Breast epithelium (tissue), 4 donors: Measurements from ENCODE around the gene SLC25A6. TPM values are rescaled to one million over a fixed set of nuclear protein-coding genes. Genes with fewer than 3 reads are reported as not detected.

Source experiments
- DNase-seq, 2 donors: peaks; one replicate each; pipeline ENCODE4 v3.0.0-alpha.2; 2019; ENCODE audit warnings: low spot score in 2 of 2
- H3K27ac ChIP-seq, 2 donors: fragments of 200-600 bp; sonication (generic) in 1 of 2; one replicate each; pipeline ENCODE4 v1.5.1; 2016 to 2019; ENCODE audit warnings: mild to moderate bottlenecking in 1 of 2
- H3K27me3 ChIP-seq, 2 donors: fragments of 200-600 bp; sonication (generic) in 1 of 2; one replicate each; pipeline versions ENCODE4 v1.5.1 to v1.6.0; 2017 to 2019; ENCODE audit warnings: control low read depth in 1 of 2, mild to moderate bottlenecking in 1 of 2
- H3K36me3 ChIP-seq: fragments of 200-600 bp; one replicate; pipeline ENCODE4 v1.5.1; 2019
- H3K4me1 ChIP-seq, 2 donors: fragments of 200-600 bp; sonication (generic); one replicate each; pipeline ENCODE4 v1.5.1; 2016 to 2019; ENCODE audit warnings: control low read depth in 1 of 2
- H3K4me3 ChIP-seq, 3 donors: fragments of 200-600 bp; sonication (generic); 1 replicate in 2 of 3; 2 replicates in 1 of 3; pipeline ENCODE4 v1.5.1; 2016 to 2019; ENCODE audit warnings: mild to moderate bottlenecking in 3 of 3, moderate library complexity in 2 of 3
- H3K9me3 ChIP-seq, 2 donors: fragments of 200-600 bp; sonication (generic) in 1 of 2; one replicate each; pipeline ENCODE4 v1.5.1; 2016 to 2019; ENCODE audit warnings: control low read depth in 1 of 2
- POLR2A ChIP-seq: fragments of 450-650 bp; IDR thresholded peaks from one replicate; pipeline ENCODE4 v1.6.1; 2016; ENCODE audit warnings: antibody characterized with exemption, mild to moderate bottlenecking, moderate library complexity
- POLR2AphosphoS5 ChIP-seq, 3 donors: sonication (generic); formaldehyde crosslinking; IDR thresholded peaks; one replicate each; pipeline ENCODE4 v1.6.1; 2017; ENCODE audit warnings: antibody characterized with exemption in 3 of 3
- intact Hi-C: fragments of 100-400 bp; cut with DNase I; formaldehyde crosslinking; loops from one replicate; pipeline ENCODE4 v1.15.1; 2023; ENCODE audit warnings: low total_unique reads
- total RNA-seq, 3 donors: library from RNA; depleted of rRNA; stranded (reverse); fragments of >200 nt; gene quantifications; one replicate each; pipeline ENCODE4 v1.1.0, GENCODE V29; 2016
- TF ChIP-seq, protein P1 (sequence below), 3 donors: fragments of 450-650 bp; IDR thresholded peaks; one replicate each; pipeline ENCODE4 v1.5.1; 2016 to 2017; ENCODE audit warnings: antibody characterized with exemption in 3 of 3, mild to moderate bottlenecking in 3 of 3, moderate library complexity in 3 of 3

The SLC25A6 gene
- total RNA-seq, 3 donors from 2014 or later: 306 to 401 (median 351) TPM

DNA sequence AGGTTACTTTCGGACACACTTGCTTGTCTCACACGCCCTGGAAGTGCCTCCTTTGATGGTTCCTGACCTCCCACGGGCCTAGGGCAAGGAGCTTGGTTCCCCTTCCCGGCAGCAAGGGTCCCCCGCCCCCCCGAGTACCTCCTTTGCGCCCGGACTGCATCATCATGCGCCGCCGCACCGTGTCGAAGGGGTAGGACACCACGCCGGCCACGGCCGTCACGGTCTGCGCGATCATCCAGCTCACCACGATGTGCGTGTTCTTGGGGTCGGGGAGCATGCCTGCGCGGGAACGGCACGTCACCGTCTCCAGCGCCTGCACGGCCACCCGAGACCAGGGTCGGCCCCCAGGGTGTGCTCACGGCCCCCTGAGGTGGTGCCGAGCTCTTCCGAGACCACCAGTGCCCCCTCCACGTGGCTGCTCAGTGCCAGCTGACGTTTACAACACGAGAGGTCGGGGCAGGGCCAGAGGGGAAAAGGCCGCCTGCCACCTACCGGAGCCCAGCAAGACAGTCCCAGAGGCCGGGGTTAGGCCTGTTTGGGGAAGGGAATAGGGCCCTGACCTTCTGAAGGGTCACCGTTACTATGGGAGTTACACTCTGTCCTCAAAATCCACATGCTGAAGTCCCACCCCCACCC lies 4.7 kb downstream of the SLC25A6 start:
- Histone ChIP-seq H3K27me3 (no peaks in the 10 kb centered on the region), H3K4me3 (no peak overlapping the region), H3K27ac (no peak overlapping the region), H3K4me1 (peaks cover 0 to 9% of the 10 kb centered on the region in 2 donors), H3K36me3 (no peaks in the 10 kb centered on the region), H3K9me3 (no peaks in the 10 kb centered on the region)
- TF ChIP-seq, protein P1, sequence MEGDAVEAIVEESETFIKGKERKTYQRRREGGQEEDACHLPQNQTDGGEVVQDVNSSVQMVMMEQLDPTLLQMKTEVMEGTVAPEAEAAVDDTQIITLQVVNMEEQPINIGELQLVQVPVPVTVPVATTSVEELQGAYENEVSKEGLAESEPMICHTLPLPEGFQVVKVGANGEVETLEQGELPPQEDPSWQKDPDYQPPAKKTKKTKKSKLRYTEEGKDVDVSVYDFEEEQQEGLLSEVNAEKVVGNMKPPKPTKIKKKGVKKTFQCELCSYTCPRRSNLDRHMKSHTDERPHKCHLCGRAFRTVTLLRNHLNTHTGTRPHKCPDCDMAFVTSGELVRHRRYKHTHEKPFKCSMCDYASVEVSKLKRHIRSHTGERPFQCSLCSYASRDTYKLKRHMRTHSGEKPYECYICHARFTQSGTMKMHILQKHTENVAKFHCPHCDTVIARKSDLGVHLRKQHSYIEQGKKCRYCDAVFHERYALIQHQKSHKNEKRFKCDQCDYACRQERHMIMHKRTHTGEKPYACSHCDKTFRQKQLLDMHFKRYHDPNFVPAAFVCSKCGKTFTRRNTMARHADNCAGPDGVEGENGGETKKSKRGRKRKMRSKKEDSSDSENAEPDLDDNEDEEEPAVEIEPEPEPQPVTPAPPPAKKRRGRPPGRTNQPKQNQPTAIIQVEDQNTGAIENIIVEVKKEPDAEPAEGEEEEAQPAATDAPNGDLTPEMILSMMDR (IDR thresholded peaks at IDR 0.05): no peak
- TF ChIP-seq POLR2A (no peak), POLR2AphosphoS5 (IDR thresholded peaks at IDR 0.05) (no peak)
- peak in 1 of 2 donors; percentile 43 for DNase-seq
- intact Hi-C loops: no loop called here

DNA sequence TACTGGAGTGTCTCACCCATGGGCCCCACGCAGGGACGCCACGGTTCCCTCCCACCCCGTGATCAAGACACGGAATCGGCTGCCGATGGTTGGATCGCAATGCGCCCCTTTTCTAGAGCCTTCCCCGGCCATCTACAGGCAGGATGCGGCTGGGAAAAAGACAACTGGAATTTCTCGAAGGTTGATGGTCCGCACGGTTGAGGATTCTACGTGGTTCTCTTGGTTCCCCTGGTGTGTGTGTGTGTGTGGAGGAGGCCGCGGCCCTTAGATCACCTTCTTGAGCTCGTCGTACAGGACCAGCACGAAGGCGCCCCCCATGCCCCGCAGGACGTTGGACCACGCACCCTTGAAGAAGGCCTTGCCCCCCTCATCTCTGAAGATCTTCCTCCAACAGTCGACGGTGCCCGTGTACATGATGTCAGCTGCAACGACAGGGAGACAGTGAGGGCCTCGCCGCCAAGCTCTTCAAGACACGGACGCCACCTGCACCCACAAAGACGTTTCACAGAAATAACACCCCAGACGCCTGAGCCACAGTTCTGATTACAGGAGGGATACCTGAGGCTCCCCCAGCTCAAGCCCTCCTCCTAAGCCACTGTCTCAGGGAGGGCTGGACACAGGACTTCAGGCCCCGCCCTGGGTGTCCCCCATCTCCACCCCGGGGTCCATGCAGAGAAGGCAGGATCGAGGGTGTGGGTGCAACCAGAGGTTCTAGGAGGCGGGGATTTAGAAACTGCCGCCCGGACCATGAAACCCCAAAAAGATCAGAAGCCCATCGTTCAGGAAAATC lies 5.4 kb downstream of the SLC25A6 start:
- H3K27ac ChIP-seq: no peak overlapping the region
- TF ChIP-seq POLR2AphosphoS5 (IDR thresholded peaks at IDR 0.05) (no peak), POLR2A (no peak)
- TF ChIP-seq, protein P1 (IDR thresholded peaks at IDR 0.05): no peak

DNA sequence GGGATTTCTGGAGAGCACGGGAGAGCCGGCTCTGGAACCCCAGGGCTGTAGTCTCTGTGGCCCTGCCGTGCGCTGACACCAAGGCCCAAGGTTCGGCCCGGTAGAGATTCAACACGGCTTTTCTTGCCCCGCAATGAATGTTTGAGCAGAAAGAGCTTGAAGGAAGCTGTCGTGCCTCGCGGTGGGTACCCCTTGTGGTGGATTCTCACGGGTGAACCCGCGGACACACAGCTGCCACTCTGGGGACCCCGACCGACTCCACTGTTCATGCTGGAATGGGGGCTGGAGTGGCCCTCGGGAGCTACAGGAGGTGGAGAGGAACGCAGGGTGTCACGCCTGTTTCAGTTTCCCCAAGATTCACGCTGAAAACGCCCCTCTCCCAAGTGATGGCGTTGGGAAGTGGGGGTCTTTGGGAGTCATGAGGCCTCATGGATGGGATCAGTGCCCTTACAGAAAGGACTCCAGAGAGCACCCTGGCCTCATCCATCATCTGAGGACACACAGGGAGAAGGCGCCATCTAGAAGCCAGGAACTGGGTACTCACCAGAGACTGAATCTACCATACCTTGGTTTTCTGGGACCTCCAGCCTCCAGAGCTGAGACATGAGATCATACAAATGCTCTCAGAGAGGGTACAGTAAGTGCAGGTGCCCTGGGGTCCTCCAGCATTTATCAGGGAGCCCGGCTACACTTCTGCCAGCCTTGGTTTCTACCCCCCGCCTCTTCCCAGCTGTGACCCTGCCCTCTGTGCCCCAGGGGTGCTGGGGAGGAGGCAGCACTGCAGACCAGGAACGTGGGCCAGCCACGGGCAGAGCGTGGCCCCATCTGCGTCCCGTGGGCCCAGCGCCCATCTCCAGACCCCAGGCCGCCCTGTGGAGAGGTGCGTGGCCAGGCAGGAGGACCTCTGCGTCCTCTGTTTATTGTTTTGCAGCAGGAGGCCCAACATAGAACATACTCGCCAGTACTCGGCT lies 6.4 kb downstream of the SLC25A6 start:
- Histone ChIP-seq H3K36me3 (no peaks in the 10 kb centered on the region), H3K9me3 (no peaks in the 10 kb centered on the region), H3K4me3 (no peak overlapping the region), H3K4me1 (peaks cover 0 to 4% of the 10 kb centered on the region in 2 donors), H3K27me3 (no peaks in the 10 kb centered on the region), H3K27ac (no peak overlapping the region)
- intact Hi-C loops: no loop called here
- DNase-seq: peak in 1 of 2 donors; percentile 30
- TF ChIP-seq, protein P1 (IDR thresholded peaks at IDR 0.05): no peak
- no peak for TF ChIP-seq POLR2A
- TF ChIP-seq POLR2AphosphoS5 (IDR thresholded peaks at IDR 0.05): no peak

More for the DNA sequence above, 5.4 kb downstream of the SLC25A6 start:
- Histone ChIP-seq H3K9me3 (no peaks in the 10 kb centered on the region), H3K36me3 (no peaks in the 10 kb centered on the region), H3K4me3 (no peak overlapping the region), H3K4me1 (peaks cover 0 to 9% of the 10 kb centered on the region in 2 donors), H3K27me3 (no peaks in the 10 kb centered on the region)
- DNase-seq: peak in 1 of 2 donors; percentile 44
- intact Hi-C loops: no loop called here

DNA sequence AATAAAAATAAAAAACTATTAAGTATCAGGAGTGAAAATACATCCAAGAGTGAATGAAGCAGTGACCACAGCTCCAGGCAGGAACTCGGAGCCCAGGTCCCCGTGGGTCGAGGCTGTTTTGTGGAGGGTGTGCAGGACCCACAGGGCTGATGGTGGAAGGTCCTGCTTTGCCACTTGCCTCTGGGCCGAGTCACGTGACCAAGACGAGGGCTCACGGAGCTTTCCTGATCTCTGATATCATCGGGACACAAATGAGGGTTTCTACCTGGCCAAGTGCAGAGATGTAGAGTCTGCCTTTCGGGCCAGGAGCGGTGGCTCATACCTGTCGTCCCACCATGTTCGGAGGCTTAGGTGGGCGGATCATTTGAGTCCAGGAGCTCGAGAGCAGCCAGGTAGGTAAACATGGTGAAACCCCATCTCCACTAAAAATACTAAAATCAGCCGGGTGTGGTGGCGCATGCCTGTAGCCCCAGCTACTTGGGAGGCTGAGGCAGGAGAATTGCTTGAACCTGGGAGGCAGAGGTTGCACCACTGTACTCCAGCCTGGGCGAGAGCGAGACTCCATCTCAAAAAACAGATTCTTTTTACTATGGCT lies 7.2 kb downstream of the SLC25A6 start:
- Histone ChIP-seq H3K4me3 (no peak overlapping the region), H3K36me3 (no peaks in the 10 kb centered on the region), H3K9me3 (no peaks in the 10 kb centered on the region), H3K4me1 (no peaks in the 10 kb centered on the region), H3K27ac (no peak overlapping the region), H3K27me3 (no peaks in the 10 kb centered on the region)
- TF ChIP-seq POLR2A: no peak
- TF ChIP-seq, protein P1 (IDR thresholded peaks at IDR 0.05): no peak
- TF ChIP-seq POLR2AphosphoS5 (IDR thresholded peaks at IDR 0.05): no peak
- intact Hi-C loops: no loop called here
- DNase-seq: no peak
